Right renal pelvis (tissue), 4 donors: ENCODE data around the gene IRF9. TPM values are rescaled to one million over a fixed set of nuclear protein-coding genes. Genes with fewer than 3 reads are reported as not detected.

Experiments used
- DNase-seq, 4 donors: peaks; one replicate each; pipeline ENCODE4 v3.0.0-alpha.2; 2013; ENCODE audit warnings: low read depth in 4 of 4, low spot score in 3 of 4, missing footprints in 1 of 4
- polyA plus RNA-seq, 4 donors: library from polyadenylated mRNA; unstranded; fragments of 120-200 nt; gene quantifications; one replicate each; pipeline ENCODE4 v1.2.1, GENCODE V29; 2013; ENCODE audit not compliant: insufficient read length in 4 of 4

The IRF9 gene
- polyA plus RNA-seq, 4 donors, result 45.4 to 65.2 (median 60.4) TPM

DNA sequence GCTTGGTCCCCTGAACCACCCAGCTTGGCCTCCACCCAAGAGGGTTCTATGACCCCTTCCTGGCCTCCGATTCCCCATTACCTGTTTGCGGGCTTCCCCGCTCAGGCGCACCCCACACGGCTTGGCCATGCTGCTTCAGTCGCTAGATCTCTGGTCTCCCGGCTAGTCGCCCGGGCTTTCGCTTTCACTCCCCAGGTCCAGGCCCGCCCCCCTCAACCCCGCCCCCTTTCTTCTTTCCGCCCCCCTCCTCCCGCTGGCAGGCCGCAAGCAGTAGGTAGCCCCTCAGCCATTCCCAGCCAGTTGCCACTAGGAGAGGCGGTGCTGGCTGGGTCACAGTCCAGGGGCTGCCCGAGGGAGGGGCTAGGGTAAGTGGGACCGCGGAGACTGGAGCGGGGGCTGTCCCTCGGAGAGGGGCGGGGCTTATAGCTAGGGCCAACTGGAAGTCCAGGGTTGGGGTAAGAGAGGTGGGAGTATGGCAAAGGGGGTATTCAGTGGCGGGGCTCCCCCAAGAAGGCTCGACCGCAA lies 14.6 kb upstream of the IRF9 start, which contains the start of gene PSME2:
Gene PSME2 (minus strand): TSS at position 158 of the 525 bp plus-strand sequence. CDS start 29 bp downstream, at position 129.
- peak; percentile 86 to 94 (median 90) for DNase-seq

DNA sequence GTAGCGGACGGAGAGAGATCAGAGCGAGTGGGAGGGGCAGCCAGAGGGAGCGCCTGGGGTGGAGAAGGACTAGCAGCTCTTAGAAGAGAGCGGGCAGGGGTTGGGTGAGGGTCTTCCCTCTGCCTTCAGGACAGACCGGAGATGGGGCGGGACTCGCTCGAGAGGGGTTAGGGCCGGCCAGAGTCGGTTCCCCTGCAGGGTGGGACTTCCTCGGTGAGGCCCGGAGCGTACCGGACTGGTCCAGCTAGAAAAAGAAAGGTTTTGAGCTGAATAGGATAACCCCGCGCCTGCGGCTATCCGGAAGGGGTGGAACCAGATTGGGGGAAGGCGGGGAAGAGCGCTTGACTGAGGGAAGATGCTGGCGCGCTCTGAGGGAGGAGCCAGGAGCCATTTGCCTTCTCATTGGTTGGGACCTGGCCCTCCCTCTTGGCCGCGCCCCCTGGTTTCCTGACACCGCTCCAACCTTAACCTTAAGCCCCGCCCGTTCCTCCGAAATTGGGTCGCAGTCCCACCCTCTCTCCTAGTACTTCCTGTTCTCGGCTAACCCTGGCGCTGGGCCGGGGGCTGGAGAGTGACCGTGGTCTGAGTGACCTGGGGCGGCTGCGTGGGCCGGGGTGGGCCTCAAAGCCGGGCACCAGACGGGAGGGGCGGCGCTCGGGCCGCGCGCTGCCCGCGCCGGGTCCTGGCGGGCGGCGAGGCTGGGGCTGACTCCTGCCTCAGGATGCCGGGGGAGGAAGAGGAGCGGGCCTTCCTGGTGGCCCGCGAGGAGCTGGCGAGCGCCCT lies 13.9 kb upstream of the IRF9 start, which contains the start of gene RNF31:
Gene RNF31 (plus strand): TSS at position 521 of the 783 bp plus-strand sequence. CDS start 201 bp downstream, at position 722.
- DNase-seq, result peak; percentile 95 to 98 (median 96)

DNA sequence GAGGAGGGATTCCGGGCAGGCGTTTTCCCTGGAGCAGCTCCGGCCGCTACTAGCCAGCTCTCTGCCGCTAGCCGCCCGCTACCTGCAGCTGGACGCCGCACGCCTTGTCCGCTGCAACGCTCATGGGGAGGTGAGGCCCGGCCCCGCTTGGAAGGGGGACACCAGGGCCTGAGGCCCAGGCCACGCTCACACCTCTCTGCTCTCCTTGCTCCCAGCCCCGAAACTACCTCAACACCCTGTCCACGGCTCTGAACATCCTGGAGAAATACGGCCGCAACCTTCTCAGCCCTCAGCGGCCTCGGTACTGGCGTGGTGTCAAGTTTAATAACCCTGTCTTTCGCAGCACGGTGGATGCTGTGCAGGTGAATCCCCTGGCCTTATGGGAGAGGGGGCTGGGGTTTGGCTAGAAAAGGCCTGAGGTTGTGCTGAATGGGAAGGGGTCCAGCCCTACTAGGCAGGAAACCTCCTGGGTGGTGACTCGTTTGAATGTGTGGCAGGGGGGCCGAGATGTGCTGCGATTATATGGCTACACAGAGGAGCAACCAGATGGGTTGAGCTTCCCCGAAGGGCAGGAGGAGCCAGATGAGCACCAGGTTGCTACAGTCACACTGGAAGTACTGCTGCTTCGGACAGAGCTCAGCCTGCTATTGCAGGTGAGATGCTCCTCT lies 13.2 kb upstream of the IRF9 start:
- no peak for DNase-seq

DNA sequence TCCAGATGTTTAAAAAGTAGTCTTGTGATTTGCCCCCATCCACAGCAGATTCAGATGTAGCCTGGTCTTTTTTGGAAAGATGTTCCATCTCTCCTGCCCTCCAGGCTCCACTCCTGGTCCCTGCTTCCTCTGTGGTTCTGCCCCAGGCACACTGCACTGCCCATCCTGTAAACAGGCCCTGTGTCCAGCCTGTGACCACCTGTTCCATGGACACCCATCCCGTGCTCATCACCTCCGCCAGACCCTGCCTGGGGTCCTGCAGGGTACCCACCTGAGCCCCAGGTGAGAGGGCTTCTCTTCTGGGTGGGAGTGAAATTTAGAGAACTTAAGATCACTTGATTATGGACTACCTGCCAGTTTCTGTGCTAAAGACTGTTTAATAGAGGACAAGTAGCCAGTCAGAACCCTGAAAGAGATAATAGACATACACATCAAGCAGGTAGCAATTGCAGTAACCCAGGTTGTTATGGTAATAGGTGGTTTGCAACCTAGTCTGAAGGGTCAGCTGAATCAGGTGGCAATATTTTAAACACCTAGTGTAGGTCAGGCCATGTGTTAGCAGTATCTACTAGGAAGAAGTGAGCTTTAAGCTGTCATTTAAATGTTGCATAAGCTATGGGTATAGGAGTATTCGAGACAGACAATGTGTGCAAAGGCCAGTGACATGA lies 11.6 kb upstream of the IRF9 start:
- no peak for DNase-seq

DNA sequence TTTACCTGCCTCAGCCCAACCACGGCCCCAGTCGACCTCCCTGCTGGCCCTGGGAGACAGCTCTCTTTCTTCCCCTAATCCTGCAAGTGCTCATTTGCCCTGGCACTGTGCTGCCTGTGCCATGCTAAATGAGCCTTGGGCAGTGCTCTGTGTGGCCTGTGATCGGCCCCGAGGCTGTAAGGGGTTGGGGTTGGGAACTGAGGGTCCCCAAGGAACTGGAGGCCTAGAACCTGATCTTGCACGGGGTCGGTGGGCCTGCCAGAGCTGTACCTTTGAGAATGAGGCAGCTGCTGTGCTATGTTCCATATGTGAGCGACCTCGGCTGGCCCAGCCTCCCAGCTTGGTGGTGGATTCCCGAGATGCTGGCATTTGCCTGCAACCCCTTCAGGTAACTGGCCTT lies 11.0 kb upstream of the IRF9 start:
- DNase-seq, result no peak

DNA sequence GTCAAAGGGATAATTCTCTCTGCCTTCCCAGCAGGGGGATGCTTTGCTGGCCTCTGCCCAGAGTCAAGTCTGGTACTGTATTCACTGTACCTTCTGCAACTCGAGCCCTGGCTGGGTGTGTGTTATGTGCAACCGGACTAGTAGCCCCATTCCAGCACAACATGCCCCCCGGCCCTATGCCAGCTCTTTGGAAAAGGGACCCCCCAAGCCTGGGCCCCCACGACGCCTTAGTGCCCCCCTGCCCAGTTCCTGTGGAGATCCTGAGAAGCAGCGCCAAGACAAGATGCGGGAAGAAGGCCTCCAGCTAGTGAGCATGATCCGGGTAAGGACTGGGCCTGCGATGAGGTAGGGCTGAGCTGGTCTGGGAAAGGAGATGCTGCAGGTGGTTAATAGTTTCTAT lies 10.5 kb upstream of the IRF9 start:
- no peak for DNase-seq

DNA sequence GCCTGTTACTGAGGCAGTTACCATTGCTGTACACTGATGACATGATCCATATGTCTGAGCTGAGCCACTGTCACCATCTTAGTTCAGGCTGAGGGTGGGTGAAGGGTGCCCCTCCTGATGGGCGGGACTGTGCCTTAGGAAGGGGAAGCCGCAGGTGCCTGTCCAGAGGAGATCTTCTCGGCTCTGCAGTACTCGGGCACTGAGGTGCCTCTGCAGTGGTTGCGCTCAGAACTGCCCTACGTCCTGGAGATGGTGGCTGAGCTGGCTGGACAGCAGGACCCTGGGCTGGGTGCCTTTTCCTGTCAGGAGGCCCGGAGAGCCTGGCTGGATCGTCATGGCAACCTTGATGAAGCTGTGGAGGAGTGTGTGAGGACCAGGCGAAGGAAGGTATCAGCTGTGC lies 10.1 kb upstream of the IRF9 start:
- DNase-seq, result no peak

DNA sequence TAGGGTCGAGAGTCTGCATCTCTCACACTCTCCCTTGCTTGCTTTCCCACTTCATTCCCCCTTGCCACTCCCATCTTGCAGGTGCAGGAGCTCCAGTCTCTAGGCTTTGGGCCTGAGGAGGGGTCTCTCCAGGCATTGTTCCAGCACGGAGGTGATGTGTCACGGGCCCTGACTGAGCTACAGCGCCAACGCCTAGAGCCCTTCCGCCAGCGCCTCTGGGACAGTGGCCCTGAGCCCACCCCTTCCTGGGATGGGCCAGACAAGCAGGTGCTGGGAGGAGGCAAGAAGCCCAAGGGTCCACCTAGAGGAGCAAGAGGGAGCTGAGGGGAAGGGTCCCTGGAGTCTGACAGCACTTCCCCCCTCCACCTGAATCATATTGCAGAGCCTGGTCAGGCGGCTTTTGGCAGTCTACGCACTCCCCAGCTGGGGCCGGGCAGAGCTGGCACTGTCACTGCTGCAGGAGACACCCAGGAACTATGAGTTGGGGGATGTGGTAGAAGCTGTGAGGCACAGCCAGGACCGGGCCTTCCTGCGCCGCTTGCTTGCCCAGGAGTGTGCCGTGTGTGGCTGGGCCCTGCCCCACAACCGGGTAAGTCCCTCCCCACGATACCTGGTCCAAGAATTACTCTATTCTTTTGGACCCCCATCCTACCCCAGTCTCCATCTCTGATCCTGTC lies 9.5 kb upstream of the IRF9 start:
- DNase-seq, result no peak

DNA sequence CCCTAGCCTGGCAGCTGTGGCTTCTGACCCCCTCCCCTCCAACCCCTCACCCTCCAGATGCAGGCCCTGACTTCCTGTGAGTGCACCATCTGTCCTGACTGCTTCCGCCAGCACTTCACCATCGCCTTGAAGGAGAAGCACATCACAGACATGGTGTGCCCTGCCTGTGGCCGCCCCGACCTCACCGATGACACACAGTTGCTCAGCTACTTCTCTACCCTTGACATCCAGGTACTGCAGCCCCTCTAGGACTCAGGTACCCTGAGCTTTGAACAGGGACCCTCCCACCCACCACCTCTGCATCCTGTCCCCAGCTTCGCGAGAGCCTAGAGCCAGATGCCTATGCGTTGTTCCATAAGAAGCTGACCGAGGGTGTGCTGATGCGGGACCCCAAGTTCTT lies 6.0 kb upstream of the IRF9 start:
- DNase-seq, result no peak

DNA sequence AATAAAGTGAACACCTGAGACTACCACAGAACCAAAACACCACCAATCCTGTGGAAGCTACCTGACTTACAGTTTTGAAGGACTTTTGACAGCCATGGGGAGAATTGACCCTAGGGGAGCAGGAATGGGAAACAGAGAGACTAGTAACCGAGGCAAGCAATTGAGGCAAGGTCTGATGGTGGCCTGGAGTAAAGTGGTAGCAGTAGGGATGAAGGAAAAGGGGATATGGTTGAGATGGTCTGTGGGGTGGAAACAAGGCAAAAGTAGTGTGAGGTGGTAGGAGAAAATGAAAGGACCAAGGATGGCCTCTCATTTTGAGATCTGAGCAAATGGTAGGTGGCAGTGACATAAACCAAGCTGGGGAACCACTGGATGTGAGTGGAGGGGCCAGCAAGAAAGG lies 4.2 kb upstream of the IRF9 start:
- no peak for DNase-seq

DNA sequence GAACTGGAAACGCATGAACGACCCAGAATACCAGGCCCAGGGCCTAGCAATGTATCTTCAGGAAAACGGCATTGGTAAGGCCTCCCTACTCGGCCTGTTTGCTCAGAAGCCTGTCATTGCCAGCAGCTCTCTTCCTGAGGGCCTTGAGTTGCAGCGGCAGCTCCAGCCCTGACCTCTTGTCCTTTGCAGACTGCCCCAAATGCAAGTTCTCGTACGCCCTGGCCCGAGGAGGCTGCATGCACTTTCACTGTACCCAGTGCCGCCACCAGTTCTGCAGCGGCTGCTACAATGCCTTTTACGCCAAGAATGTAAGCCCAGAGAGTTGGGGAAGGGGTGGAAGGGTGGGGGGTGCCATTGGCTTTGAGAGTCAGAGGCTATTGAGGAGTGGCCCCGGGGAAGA lies 3.7 kb upstream of the IRF9 start:
- DNase-seq, result no peak

DNA sequence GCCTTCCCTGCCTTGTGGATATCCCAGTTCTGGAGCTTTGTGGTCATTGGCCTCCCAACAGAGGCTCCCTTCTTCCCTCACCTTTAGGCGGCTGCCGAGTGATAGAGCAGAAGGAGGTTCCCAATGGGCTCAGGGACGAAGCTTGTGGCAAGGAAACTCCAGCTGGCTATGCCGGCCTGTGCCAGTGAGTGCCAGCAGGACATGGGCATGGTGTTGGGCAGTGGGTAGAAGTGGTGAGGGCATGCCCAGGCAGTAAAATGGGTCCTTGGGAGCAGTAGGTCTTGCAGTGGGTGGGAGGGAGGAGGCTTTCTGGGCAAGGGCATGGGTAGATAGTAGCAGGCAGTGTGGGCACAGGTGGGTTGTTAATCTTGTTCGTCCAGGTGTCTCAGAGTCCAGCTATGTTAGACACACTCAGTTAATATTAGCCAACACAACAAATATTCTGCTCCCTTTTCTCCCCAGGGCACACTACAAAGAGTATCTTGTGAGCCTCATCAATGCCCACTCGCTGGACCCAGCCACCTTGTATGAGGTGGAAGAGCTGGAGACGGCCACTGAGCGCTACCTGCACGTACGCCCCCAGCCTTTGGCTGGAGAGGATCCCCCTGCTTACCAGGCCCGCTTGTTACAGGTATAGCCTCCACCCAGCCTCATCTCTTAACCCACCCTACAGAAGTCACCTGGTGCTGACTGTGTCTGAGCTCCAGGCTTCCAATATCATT lies 1.1 kb upstream of the IRF9 start:
- no peak for DNase-seq

DNA sequence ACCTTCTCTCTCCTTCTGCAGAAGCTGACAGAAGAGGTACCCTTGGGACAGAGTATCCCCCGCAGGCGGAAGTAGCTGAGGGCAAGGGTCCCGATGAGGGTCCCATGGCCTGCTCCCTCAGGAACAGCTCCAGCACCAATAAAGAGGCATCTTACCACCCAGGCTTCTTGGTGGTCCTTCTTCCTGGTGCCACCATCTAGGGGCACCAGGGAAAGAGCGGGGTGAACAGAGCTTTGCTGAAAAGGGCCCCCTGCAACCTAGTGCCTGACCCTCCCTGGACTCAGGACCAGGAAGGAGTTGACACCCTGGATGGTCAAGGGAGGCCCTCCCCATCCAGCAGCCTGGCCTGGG lies 591 bp upstream of the IRF9 start:
- DNase-seq, result no peak

DNA sequence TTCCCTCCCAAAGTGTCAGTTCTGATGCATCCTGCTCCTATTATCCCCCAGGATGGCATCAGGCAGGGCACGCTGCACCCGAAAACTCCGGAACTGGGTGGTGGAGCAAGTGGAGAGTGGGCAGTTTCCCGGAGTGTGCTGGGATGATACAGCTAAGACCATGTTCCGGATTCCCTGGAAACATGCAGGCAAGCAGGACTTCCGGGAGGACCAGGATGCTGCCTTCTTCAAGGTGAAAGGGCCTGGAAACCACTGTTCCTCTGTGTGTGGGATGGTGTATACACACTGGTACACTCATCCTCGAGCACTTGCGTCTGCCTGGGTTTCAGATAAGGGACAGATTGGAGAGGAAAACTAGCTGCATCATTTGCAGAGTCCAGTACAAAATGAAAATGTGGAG lies 1.0 kb downstream of the IRF9 start:
- DNase-seq, result no peak

DNA sequence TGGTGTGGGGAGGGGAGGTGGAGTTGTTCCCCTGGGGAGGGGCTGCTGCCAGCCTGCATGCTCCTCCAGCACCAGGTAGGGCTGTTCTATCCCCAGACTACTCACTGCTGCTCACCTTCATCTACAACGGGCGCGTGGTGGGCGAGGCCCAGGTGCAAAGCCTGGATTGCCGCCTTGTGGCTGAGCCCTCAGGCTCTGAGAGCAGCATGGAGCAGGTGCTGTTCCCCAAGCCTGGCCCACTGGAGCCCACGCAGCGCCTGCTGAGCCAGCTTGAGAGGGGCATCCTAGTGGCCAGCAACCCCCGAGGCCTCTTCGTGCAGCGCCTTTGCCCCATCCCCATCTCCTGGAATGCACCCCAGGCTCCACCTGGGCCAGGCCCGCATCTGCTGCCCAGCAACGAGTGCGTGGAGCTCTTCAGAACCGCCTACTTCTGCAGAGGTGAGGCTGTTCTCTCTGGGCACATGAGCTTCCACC lies 3.5 kb downstream of the IRF9 start:
- no peak for DNase-seq

DNA sequence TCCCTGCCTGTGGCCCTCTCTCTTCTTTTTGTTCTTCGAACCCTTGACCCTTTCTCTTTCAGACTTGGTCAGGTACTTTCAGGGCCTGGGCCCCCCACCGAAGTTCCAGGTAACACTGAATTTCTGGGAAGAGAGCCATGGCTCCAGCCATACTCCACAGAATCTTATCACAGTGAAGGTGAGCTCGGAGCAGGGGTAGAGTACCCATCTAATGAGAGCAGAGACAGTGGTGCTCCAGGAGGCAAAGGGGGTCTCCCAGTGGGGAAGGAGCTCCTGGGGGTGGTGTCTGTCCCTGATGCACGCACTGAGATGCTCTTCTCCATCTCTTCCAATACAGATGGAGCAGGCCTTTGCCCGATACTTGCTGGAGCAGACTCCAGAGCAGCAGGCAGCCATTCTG lies 4.7 kb downstream of the IRF9 start:
- no peak for DNase-seq

DNA sequence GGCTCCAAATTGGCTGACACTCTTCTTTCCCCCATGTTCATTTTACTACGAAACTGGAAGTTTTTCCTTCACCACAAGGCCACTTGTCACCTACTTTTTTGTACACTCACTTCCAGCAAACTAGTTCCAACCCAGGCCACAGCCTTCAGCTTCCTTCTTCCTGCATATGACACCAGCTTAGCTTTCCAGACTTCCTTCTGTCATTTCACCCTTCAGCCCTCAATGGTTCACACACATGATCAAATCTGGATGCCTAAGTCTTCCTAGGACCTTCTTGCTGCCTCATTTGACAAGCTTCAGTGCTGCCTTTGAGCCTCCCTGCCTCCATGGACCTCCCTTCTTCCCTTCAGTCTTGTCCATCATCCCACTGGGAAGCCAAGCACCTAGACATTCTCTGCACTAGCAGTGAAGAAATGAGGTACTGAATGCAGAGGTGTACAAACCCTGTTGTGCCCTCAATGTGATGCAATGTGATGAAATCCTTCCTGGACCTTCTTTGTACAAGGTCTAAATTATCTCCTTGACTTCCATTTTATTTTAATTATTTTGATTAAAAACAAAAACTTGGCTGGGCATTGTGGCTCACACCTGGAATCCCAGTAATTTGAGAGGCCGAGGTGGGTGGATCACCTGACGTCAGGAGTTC lies 6.5 kb downstream of the IRF9 start:
- DNase-seq, result no peak

DNA sequence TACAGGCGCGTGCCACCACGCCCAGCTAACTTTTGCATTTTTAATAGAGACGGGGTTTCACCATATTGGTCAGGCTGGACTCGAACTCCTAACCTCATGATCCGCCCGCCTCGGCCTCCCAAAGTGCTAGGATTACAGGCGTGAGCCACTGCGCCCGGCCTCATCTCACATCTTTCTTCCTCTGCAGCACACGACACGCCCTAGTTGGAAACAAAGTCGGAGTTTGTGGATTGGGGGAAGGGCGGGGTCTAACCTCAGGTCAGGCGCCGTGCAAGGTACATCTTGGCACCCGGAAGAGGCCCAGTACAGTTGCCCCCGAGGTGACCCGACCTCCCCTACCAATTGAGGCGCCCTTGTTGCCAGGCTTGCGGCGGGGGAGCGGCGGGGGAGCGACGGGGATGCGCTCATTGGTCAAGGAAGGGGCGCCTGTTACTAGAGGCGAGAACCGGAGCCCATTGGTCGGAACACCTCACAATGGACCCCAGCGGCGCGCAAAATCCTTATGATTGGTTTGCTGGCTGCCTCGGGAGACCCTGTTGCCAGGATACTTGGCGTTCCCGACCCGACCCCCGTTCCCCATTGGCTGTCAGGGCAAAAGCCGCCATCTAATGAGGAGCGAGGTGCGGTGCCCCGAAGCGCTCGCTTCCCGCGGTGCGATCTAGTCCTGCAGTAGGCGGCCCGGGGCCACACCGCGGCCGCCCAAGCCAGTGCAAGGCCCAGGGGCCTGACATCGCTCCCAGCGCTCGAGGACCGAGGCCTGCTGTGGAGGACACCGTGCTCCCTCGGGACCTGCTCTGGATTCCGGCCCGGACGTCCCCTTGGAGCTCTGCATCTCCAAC lies 10.6 kb downstream of the IRF9 start, which contains the start of gene REC8:
Gene REC8 (plus strand): TSS at position 659 of the 839 bp plus-strand sequence. CDS start 473 bp downstream, outside the sequence.
- DNase-seq, result peak; percentile 79 to 92 (median 88)
